Germinal center (tissue), 1 donor: ENCODE measurements around the gene LTBP4.
A peak's percentile ranks its signal among the peaks of the same experiment; 100 is the strongest.

ENCODE experiments used
- DNase-seq: peaks from one replicate; pipeline ENCODE4 v3.0.0; 2012; ENCODE audit warnings: mixed read lengths, low spot score

LTBP4 gene

DNA sequence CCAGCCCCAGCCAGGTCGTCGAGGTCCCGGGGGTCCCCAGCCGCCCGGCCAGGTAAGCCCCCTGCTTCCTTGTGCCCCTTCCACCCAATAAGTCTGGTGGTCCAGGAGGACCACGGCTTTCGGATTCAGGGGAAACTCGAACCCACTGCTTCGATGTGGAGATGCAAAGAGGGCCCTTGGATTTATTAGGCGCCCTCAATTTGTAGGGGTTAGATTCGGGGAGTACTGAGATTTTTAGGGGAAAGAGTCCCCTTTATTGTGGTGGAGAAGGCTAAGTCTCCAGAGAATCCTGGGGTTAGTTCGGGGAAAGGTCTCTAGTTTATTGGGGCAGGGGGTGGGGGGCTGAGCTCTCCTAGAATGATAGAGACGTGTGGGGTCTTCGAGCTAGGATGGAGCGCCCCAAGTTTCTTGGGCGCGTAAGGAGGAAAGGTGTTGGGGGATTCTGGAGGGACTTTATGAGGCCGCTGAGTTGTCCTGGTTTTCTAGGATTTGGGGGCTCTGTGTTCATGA is 3.8 kb upstream of the LTBP4 start:
- no peak for DNase-seq

- peak; percentile 79 for DNase-seq
These were observed 2.9 kb upstream of the LTBP4 start for GRCh38 chr19:40598121-40598917.

GRCh38 chr19:40598918-40599307 is 2.3 kb upstream of the LTBP4 start:
- DNase-seq = no peak

- DNase-seq = no peak
These were observed 1.8 kb upstream of the LTBP4 start for GRCh38 chr19:40599331-40599901.

DNA sequence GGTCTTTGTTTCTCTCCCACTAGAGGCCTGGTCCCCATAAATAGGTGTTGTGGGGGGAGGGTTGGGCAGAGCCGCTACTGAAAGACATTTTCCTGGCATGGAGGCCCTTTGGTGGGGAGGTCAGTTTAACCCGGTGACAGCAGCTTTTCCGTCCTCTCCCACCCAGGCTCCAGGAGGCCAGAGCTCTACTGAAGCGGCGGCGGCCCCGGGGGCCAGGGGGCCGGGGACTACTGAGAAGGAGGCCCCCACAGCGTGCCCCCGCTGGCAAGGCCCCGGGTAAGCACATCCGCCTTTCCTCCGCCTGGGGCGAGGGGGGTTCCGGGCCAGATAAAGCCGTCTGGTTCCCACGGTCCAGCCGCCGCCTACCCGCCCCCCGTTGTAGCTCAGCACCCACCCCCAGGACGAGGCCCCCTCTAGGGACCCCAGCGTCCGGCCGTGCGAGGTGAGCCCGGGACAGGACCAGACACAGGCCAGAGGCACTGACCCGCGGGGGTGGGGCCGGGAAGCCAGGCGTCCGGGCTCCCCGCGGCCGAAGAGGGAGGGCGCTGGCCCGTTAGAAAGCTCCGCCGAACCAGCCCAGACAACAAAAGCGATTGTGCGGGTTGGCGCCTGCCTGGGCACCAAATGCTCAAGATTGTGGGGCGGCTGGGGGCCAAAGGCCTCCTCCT is 1.1 kb upstream of the LTBP4 start:
- DNase-seq = no peak

DNA sequence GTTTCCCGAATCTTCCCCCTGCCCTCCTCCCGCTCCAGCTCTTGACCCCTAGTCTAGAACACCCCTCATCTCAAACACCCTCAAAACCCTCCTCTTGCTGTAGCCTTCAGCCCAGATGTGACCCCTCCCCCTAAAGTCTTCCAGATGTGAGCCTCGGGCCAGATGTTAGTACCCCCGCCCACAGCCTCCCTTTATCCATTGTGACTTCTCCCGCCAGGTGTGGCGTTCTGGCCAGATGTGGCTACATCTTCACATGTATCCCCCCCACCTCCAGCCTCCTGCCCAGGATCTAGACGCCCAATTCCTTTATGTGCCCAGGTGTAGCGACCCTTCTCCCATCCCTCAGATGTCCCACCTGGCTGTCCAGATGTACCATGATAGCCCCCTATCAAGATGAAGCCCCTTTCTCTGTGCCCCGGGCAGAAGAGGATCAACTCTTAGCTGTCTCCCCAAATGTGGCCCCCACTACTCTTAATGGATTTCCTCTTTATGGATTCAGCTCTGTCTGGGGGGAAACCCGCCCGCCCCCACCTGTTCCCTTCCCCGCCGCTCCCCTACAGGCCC is 517 bp upstream of the LTBP4 start:
- DNase-seq = no peak

DNA sequence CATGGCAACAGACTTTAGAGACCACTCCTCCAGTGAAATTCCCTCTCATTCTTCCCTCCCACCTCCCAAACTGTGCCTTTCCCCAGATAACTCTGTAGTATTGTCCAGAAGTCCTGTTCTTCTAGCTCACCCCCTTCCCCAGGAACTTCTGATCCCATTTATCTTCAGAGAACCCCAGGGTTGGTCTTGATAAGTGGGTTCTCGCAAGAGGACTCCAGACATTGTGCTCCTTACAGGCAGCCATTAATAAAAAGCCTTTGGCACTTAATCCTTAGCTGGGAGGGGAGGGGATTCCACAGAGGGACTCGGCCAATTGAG is 1.9 kb downstream of the LTBP4 start:
- DNase-seq = no peak

DNA sequence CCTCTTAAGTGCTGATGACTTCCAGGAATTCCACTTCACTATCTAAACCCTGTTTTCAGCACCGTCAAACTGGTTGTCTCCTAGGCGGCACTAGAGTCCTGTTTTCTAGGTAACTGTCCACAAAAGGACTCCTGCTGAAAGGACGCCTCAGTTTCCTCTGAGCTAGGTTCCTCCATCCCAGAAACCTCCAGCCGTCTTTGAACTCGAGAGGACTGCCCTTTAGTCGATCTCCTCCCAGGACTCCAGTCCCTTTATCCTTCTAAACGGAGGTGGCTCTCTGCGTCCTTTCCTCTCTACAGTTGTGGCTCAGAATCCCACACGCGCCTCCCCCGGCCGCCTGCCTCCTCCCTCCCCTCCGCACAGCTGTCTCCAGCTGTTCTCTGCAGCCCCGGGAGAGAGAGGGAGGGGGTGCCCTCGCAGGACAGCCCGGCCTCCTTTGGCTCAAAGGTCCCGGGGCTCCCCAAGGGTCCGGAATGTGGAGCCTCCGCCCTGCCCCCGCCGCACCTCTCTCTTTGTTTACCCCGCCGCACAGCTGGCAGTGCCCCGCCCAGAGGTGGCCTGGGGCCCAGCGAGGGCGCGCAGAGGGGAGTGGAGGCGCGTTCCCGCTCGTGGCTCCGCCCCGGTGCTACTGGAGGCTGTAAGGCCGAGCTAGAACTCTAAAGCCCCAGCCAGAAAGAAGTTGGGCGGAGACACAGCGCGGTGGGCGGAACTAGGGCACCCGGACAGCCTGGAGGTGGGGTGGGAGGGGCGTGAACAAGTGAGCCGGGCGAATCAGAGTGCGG is 2.4 kb downstream of the LTBP4 start:
- peak; percentile 95 for DNase-seq

DNA sequence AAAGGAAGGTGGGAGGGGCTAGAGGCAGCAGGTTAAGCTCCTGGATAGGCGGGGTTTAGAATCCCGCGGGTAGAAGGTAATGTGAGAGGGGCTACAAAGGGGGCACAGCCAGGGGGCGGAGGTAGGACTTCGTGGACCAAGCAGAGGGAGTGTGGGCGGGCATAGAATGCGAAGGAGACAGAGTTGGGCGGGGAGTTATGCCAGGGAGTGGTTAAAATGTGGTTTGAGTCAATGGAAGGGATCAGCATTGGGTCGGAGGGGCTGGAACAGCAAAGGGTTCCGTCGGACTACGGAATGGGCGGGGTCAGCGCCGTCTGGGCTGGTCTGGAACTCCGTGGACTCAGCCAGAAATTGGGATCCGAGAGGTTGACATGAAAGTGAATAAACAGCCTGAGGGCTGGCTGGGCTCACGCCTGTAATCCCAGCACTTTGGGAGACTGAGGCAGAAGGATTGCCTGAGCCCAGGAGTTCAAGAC is 3.0 kb downstream of the LTBP4 start:
- DNase-seq = no peak

GRCh38 chr19:40604647-40605215 is 3.6 kb downstream of the LTBP4 start:
- DNase-seq = no peak

- peak; percentile 79 for DNase-seq
These were observed 4.2 kb downstream of the LTBP4 start for GRCh38 chr19:40605216-40605971.

- no peak for DNase-seq
These were observed 6.4 kb downstream of the LTBP4 start for GRCh38 chr19:40607311-40608239.

DNA sequence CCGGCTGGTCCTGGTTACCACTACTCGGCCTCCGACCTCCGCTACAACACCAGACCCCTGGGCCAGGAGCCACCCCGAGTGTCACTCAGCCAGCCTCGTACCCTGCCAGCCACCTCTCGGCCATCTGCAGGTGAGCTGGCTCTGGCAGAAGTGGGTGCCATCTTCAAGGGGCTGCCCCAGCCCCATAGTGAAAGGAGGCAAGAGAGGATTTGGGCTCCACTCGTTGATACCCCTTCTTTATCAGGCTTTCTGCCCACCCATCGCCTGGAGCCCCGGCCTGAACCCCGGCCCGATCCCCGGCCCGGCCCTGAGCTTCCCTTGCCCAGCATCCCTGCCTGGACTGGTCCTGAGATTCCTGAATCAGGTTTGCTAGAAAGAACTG is 7.1 kb downstream of the LTBP4 start:
- DNase-seq = no peak

- no peak for DNase-seq
These were observed 7.8 kb downstream of the LTBP4 start for GRCh38 chr19:40608957-40609356.

DNA sequence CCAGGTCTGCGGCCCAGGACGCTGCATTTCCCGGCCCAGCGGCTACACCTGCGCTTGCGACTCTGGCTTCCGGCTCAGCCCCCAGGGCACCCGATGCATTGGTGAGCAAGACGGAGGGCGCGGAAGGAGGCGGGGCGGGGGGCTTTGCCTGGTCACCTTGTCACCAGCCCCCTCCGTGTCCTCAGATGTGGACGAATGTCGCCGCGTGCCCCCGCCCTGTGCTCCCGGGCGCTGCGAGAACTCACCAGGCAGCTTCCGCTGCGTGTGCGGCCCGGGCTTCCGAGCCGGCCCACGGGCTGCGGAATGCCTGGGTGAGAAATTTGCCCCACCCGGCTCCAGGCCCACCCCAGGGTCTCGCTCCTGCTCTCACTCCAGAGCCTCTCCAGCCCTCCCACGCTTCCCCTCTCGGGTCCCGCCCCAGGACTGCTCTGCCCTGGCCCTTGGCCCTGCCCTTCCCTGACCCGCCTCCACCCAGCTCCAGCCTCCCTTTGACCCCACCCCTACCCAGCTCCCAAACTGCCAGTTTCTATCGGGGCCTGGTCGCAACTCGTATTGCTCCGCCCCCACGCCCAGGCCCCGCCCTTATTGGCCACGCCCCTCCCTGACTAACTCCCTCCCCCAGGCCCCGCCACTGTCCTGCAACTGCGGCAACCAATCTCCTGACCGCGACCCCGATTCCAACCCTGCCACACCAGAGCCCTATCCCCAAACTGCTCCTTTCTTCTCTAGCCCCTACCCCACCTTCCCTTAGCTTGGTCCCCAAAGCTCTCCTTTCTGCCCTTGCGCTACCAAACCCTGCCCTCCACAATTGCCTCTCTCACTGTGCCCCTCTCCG is 8.6 kb downstream of the LTBP4 start:
- DNase-seq = peak; percentile 95

DNA sequence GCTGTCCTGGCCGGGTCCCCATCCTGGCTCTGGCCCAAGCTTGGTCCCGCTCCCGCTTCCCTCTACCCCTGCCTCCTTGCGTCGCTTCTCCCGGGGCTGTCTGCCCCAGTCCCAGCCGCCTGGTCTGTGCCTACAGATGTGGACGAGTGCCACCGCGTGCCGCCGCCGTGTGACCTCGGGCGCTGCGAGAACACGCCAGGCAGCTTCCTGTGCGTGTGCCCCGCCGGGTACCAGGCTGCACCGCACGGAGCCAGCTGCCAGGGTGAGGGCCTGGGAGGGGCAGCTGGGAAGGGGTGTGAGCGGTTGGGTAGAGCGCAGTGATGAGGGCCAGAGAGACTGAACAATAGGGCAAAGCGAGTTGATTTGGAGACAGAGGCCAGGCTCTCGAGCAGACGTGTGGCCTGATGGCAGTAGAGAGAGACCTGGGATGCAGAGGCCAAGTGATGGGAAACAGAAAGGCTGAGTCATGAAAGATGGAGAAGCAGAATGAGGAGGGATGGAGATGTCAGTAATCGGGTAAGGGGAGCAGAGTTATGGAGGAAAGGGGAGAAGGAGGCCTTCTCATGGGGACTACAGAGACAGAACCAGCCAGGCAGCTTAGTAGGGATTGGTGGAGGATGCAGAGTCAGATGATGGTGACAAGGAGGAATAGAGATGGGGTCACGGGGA is 9.4 kb downstream of the LTBP4 start:
- DNase-seq = no peak

DNA sequence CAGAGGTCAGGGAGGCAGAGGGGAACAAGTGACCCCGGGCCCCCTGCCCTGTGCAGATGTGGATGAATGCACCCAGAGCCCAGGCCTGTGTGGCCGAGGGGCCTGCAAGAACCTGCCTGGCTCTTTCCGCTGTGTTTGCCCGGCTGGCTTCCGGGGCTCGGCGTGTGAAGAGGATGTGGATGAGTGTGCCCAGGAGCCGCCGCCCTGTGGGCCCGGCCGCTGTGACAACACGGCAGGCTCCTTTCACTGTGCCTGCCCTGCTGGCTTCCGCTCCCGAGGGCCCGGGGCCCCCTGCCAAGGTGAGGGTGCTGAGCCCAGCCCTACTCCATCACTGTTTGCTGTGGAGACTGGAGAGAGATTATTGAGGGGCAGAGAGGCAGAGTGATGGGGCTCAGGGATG is 9.9 kb downstream of the LTBP4 start:
- DNase-seq = no peak
